ENCODE measurements around the gene GATA5. TPM values are rescaled to one million over a fixed set of nuclear protein-coding genes. Genes with fewer than 3 reads are reported as not detected.
"Not testable (repeated sequence)": the region's sequence is repeated elsewhere in the genome, so short reads cannot be mapped to it uniquely, and the experiment has no call there.

Gene GATA5
- total and polyA plus RNA-seq, 4 donors: 0.13 to 0.50 TPM; not detected in 2

- Histone ChIP-seq H3K36me3 (ENCODE audit: control insufficient read depth, insufficient read depth, low read length) (no peaks in the 10 kb centered on the region), H3K4me3 (ENCODE audit: low read depth, low read length) (no peak within 1 kb of the TSS), H3K4me1 (ENCODE audit: control insufficient read depth, insufficient read depth, low read length) (peaks cover 9% of the 10 kb centered on the region), H3K9me3 (ENCODE audit: control insufficient read depth, insufficient read depth, low read length) (no peaks in the 10 kb centered on the region), H3K27ac (ENCODE audit: low read depth, low read length) (no peak within 1 kb of the TSS), H3K27me3 (ENCODE audit: control insufficient read depth, insufficient read depth, low read length) (peaks cover 3% of the 10 kb centered on the region)
- DNase-seq (ENCODE audit: low read depth in 4 of 6, low spot score in 6 of 6): no peak
- WGBS (ENCODE audit: insufficient coverage): 67% methylated on average over 24 of the region's 28 CpGs
Observed at GRCh38 chr20:62427172-62428001, 48.4 kb downstream of the GATA5 start, which contains the start of gene RBBP8NL. TSS of gene RBBP8NL (minus strand) at chr20:62427539. CDS start at chr20:62419647, 7,892 bp downstream.

- no peaks in the 10 kb centered on the region for H3K9me3 ChIP-seq (ENCODE audit: control insufficient read depth, insufficient read depth, low read length)
- DNase-seq (ENCODE audit: low read depth in 4 of 6, low spot score in 6 of 6): no peak
- 61% methylated on average over 22 of the region's 22 CpGs for WGBS (ENCODE audit: insufficient coverage)
- peaks cover 3% of the 10 kb centered on the region for H3K27me3 ChIP-seq (ENCODE audit: control insufficient read depth, insufficient read depth, low read length)
- H3K27ac ChIP-seq (ENCODE audit: low read depth, low read length): no peak overlapping the region
- no peak overlapping the region for H3K4me3 ChIP-seq (ENCODE audit: low read depth, low read length)
- peaks cover 9% of the 10 kb centered on the region for H3K4me1 ChIP-seq (ENCODE audit: control insufficient read depth, insufficient read depth, low read length)
- no peaks in the 10 kb centered on the region for H3K36me3 ChIP-seq (ENCODE audit: control insufficient read depth, insufficient read depth, low read length)
Observed at GRCh38 chr20:62426699-62427131, 49.1 kb downstream of the GATA5 start.

DNA sequence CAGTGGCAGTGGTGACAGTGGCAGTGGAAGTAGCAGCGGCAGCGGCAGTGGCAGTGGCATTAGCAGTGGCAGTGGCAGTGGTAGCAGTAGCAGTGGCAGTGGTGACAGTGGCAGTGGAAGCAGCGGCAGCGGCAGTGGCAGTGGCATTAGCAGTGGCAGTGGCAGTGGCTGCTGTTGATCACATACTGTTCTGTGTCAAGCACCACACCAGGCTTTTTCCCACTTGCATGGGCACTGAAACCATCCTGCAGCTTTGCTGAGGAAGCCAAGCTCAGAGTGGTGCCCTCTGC lies 49.8 kb downstream of the GATA5 start:
- not testable (repeated sequence) for H3K27ac ChIP-seq (ENCODE audit: low read depth, low read length); H3K27me3 ChIP-seq (ENCODE audit: control insufficient read depth, insufficient read depth, low read length); H3K36me3 ChIP-seq (ENCODE audit: control insufficient read depth, insufficient read depth, low read length); H3K4me1 ChIP-seq (ENCODE audit: control insufficient read depth, insufficient read depth, low read length); DNase-seq (ENCODE audit: low read depth in 4 of 6, low spot score in 6 of 6); H3K4me3 ChIP-seq (ENCODE audit: low read depth, low read length); H3K9me3 ChIP-seq (ENCODE audit: control insufficient read depth, insufficient read depth, low read length)
- WGBS (ENCODE audit: insufficient coverage): 97% methylated on average over 4 of the region's 4 CpGs

DNA sequence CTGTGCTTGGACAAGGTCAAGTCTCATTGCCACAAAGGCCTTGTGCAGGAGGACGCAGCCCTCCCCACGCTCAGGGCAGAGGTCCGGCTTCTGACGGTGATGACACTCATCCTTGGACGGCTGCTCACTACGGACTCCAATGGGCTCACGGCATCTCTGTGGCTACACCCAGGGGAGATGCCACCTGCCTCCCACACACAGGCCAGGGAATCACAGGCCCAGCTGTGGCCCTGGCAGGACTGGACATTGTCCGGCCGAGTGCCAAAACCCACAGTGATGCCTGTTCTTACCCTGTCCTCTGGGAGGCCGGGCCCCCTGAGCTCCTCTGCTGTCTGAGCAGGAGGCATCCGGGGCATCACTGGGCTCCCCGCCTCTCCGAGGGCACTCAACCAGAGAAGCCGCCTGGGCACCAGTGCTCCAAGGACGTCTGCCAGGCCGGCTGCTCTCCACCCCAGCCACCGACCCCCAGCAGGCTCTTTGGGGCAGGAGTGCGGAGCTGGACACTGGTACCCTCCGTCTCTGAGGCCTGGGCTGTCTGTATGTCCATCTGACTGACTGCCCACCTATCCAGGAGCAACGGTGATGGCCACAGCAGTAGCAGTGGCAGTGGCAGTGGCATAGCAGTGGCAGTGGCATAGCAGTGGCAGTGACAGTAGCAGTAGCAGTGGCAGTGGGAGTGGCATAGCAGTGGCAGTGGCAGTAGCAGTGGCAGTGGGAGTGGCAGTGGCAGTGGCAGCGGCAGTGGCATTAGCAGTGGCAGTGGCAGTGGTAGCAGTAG lies 50.3 kb downstream of the GATA5 start:
- Histone ChIP-seq H3K36me3 (ENCODE audit: control insufficient read depth, insufficient read depth, low read length) (no peaks in the 10 kb centered on the region), H3K9me3 (ENCODE audit: control insufficient read depth, insufficient read depth, low read length) (no peaks in the 10 kb centered on the region), H3K27ac (ENCODE audit: low read depth, low read length) (no peak overlapping the region), H3K4me3 (ENCODE audit: low read depth, low read length) (no peak overlapping the region), H3K4me1 (ENCODE audit: control insufficient read depth, insufficient read depth, low read length) (peaks cover 9% of the 10 kb centered on the region), H3K27me3 (ENCODE audit: control insufficient read depth, insufficient read depth, low read length) (no peaks in the 10 kb centered on the region)
- no peak for DNase-seq (ENCODE audit: low read depth in 4 of 6, low spot score in 6 of 6)
- 85% methylated on average over 21 of the region's 21 CpGs for WGBS (ENCODE audit: insufficient coverage)

GRCh38 chr20:62424249-62425107 lies 51.3 kb downstream of the GATA5 start:
- DNase-seq (ENCODE audit: low read depth in 4 of 6, low spot score in 6 of 6): no peak
- Histone ChIP-seq H3K4me1 (ENCODE audit: control insufficient read depth, insufficient read depth, low read length) (peaks cover 9% of the 10 kb centered on the region), H3K27me3 (ENCODE audit: control insufficient read depth, insufficient read depth, low read length) (no peaks in the 10 kb centered on the region), H3K9me3 (ENCODE audit: control insufficient read depth, insufficient read depth, low read length) (no peaks in the 10 kb centered on the region), H3K4me3 (ENCODE audit: low read depth, low read length) (no peak overlapping the region), H3K27ac (ENCODE audit: low read depth, low read length) (no peak overlapping the region), H3K36me3 (ENCODE audit: control insufficient read depth, insufficient read depth, low read length) (no peaks in the 10 kb centered on the region)
- WGBS (ENCODE audit: insufficient coverage): 57% methylated on average over 18 of the region's 23 CpGs

DNA sequence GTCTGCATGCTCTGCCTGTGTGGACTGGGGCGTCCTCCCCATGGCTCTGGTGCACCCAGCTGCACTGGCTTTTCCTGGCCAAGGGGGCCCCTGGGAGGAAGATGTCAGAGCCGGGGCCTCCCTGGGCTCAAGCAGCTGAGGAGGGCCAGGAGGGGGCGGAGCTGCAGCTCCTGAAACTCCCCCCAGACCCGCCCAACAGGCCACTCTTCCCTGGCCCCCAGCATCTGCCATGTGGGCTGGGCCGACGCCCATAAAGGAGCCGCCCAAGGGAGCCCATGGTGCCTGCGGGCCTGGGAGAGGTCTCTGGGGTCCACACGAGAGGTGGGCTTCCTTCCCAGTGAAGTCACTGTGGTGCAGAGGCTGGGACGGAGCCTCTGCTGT lies 52.5 kb downstream of the GATA5 start:
- Histone ChIP-seq H3K36me3 (ENCODE audit: control insufficient read depth, insufficient read depth, low read length) (no peaks in the 10 kb centered on the region), H3K4me3 (ENCODE audit: low read depth, low read length) (no peak overlapping the region), H3K9me3 (ENCODE audit: control insufficient read depth, insufficient read depth, low read length) (no peaks in the 10 kb centered on the region), H3K27ac (ENCODE audit: low read depth, low read length) (no peak overlapping the region), H3K4me1 (ENCODE audit: control insufficient read depth, insufficient read depth, low read length) (peaks cover under 1% of the 10 kb centered on the region), H3K27me3 (ENCODE audit: control insufficient read depth, insufficient read depth, low read length) (no peaks in the 10 kb centered on the region)
- 48% methylated on average over 7 of the region's 10 CpGs for WGBS (ENCODE audit: insufficient coverage)
- DNase-seq (ENCODE audit: low read depth in 4 of 6, low spot score in 6 of 6): no peak

- Histone ChIP-seq H3K27me3 (ENCODE audit: control insufficient read depth, insufficient read depth, low read length) (no peaks in the 10 kb centered on the region), H3K4me1 (ENCODE audit: control insufficient read depth, insufficient read depth, low read length) (no peaks in the 10 kb centered on the region)
Observed at GRCh38 chr20:62422636-62423325, 53.0 kb downstream of the GATA5 start.

GRCh38 chr20:62421716-62421990 lies 54.1 kb downstream of the GATA5 start:
- 87% methylated on average over 5 of the region's 6 CpGs for WGBS (ENCODE audit: insufficient coverage)
- Histone ChIP-seq H3K9me3 (ENCODE audit: control insufficient read depth, insufficient read depth, low read length) (no peaks in the 10 kb centered on the region), H3K27me3 (ENCODE audit: control insufficient read depth, insufficient read depth, low read length) (no peaks in the 10 kb centered on the region), H3K27ac (ENCODE audit: low read depth, low read length) (no peak overlapping the region), H3K36me3 (ENCODE audit: control insufficient read depth, insufficient read depth, low read length) (no peaks in the 10 kb centered on the region), H3K4me1 (ENCODE audit: control insufficient read depth, insufficient read depth, low read length) (no peaks in the 10 kb centered on the region), H3K4me3 (ENCODE audit: low read depth, low read length) (no peak overlapping the region)
- no peak for DNase-seq (ENCODE audit: low read depth in 4 of 6, low spot score in 6 of 6)

More at GRCh38 chr20:62422636-62423325, 53.0 kb downstream of the GATA5 start:
- no peak overlapping the region for H3K27ac ChIP-seq (ENCODE audit: low read depth, low read length)
- DNase-seq (ENCODE audit: low read depth in 4 of 6, low spot score in 6 of 6): no peak
- no peak overlapping the region for H3K4me3 ChIP-seq (ENCODE audit: low read depth, low read length)
- H3K36me3 ChIP-seq (ENCODE audit: control insufficient read depth, insufficient read depth, low read length): no peaks in the 10 kb centered on the region
- no peaks in the 10 kb centered on the region for H3K9me3 ChIP-seq (ENCODE audit: control insufficient read depth, insufficient read depth, low read length)
- 89% methylated on average over 18 of the region's 20 CpGs for WGBS (ENCODE audit: insufficient coverage)

Data from spinal cord (tissue), 10 donors.